Activated CD4-positive, alpha-beta T cell treated with anti-CD3 and anti-CD28 coated beads for 24 hours (primary cell): ENCODE results near the gene GTF2F2.

Experiments
- DNase-seq, 2 donors: peaks; one replicate each; pipeline ENCODE4 v3.0.0-alpha.2; 2020; ENCODE audit warnings: low read depth in 2 of 2

GTF2F2 gene

DNA sequence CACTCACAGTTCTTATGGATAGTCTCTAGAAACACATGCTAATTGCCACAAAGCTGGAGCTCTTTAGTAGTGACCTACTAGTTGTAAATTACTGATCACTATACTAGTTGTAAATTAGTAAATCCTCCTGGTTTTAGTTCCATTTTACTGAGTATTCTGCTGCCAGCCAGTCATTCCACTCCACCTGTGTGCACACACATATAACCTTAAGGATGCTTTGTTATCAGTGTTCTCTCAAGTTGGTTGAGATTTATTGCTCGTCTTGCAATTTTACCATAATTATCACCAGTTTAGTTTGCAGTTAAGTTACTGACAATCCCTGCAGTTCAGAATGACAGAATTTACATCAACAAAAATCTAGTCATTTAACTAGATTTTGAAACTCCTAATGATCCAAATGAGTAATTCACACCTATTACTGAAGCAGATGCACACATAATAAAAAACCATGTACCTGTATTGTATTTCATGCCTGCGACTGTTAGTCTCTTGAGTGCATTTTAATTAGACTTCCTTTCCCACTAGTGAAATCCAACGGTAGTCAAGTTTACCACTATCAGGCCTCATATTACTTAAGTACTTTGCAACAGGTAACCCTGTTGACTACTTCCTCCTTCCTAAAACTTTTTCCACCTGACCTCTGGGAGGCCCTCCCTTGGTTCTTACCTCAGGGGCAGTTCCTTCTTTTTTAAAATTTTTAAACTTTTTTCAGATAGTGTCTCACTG is 213.1 kb downstream of the GTF2F2 start:
- DNase-seq = no peak
